GM21576 (cell line): ENCODE data around the gene SUCLG2.

ENCODE experiments used
- ATAC-seq: cut with Tn5 transposase; IDR thresholded peaks from one replicate; pipeline ENCODE4 v1.9.1; 2021; ENCODE audit warnings: mild to moderate bottlenecking, moderate library complexity; ENCODE audit not compliant: unreplicated experiment

The SUCLG2 gene

DNA sequence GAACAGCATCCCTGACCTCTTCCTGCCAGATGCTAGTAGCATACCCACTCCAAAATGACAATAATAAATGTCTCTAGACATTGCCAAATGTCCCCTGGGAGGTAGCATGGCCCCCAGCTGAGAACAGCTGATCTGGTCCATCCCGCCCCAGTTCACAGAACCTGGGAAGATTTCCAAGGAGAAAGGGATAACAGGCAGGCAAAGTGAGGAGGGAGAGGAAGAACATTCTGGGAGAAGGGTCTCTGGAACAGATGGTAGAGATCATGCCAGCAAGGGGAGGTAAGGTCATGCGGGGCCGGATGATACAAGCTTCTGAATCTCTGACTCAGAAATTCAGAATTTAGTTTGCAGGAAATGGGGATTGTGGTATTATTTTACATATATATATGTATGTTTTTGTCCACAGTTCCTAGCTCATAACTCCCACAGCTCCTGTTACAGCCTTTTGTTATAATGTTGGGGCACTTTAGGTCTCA, 192.7 kb downstream of the SUCLG2 start:
- no peak for ATAC-seq

DNA sequence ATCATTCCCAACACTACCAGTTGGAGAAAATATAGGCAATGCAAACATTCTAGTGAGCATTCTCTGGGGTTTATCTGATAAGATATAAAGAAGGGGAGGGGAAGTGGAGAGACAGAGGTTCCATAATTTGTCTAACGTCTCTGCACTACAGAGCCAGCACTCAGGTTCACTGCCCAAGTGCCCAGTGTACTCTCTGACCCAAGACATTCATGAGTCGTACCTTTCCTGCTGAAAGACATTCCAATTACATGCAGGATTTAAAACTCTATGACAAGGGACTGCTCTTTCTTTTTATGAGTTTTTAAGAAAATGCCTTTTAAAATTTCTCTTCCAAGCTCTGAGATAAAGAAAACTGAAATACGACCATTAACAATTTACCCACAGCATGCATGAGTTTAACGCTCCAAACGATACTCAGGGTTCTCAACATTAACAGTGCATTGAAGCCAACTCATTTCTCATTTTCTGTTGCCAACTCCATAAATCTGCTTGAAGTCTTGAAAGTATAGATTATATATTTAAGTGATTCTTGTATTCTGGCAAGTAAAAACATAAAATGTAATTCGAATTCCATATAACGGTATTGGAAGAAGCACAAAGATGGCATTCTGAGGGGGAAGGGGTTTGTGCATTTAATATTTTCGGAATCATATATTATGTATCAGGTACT, 193.4 kb downstream of the SUCLG2 start:
- no peak for ATAC-seq

- no peak for ATAC-seq
Measured at GRCh38 chr3:67459796-67460195, 194.6 kb downstream of the SUCLG2 start.

DNA sequence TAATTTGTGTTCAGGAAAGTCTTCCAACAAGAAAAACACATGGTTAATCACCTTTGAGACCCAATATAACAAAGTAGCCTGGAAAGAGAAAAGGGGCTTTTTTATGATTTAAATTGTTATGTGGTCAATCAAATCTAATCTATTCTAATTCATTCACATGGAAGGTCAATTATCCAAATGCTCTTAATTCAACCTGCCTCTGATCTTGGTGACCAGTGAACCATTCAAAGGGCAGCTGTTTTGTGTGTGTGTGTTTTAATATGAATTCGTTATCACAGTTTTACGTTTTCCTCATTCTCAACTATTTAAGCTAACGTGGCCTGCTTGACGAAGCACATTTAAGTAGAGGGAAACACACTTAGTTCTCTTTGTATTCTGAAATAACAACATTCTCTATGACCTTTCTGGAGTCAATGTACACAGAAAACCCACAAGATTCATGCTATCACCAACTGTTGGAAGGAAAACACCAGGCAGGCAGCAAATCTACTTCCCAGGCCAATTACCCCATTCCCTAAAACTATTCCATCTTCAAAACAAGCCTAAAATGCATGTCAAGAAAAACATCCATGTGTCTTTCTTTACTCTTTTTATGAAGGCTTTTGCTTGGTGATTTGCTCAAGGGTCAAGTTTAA, 195.4 kb downstream of the SUCLG2 start:
- ATAC-seq = no peak

- ATAC-seq = no peak
Measured at GRCh38 chr3:67458408-67458807, 196.0 kb downstream of the SUCLG2 start.

DNA sequence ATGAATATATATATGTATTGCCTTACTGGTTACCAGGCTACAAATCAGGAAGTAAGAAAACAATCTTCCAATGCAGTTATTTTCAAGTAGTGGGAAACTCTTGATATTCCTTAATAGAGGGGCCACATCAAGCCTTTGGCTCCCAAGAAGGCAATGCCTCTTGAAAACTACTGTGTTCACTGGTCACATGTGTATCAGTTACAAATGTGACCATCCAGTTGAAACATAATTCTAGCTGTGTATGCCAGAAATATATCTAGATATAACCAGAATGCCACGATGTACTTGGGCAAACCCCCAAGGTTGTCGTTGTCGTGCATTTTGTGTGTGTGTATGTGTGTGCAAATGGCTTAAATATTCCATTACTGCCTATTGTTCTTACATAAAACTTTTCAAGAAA, 200.8 kb downstream of the SUCLG2 start:
- ATAC-seq = no peak

GRCh38 chr3:67450153-67450552, 204.3 kb downstream of the SUCLG2 start:
- ATAC-seq = no peak

GRCh38 chr3:67447393-67447792, 207.0 kb downstream of the SUCLG2 start:
- ATAC-seq = no peak

- ATAC-seq = no peak
Measured at GRCh38 chr3:67437789-67438188, 216.6 kb downstream of the SUCLG2 start.

DNA sequence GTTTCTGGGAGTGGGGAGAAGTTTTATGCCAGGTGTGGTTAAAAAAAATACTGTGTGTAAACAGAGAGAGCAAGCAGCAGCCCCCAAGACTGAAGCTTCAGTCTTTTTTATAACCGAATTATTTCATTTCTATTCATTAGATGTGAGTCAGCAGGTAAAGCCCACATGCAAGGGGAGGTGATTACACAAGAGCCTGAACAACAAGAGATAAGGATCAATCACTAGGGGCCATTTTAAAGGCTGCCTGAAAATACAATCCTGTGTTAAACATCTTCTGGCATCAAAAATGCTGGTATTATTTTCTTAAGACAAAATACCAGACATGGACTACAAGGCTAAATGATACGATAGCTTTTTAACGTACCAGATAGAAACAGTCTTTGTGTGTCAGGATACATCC, 217.3 kb downstream of the SUCLG2 start:
- no peak for ATAC-seq

DNA sequence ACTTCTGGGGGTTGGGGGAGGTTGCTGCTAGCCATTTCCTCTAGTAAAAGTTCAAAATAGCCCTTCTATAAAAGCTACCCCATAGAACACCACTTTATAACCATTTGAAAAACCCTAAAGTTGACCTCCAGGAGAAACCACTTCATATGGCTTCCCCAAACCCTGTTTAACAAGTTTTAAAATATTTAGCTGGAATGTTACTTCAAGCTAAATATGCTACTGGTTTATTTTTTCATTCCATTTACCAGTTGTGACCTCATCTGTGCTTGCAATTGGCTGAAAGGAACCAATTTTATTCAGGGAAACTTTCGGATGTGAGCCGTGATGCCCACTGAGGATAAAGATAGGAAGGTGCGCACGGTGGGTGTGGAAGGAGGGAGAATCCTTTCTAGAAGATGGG, 221.3 kb downstream of the SUCLG2 start:
- no peak for ATAC-seq

DNA sequence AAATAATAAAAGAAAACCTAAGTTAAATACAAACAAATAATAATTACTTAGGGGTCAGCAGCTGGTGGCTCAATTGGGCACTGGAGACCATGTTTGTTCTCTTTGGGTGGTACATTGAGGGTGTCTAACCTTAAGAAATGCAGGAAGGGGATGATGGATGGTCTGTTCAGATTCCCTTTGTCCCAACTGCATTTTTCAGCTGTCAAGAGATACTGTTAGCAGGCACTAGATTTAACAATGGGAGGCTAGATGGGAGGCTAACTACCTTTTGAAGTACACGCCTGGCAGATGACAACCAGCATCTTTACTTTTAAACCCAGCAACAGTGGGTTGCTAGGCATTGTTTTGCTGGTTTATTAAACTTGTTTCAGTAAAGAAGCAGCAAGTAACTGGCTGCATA, 222.5 kb downstream of the SUCLG2 start:
- ATAC-seq = no peak

DNA sequence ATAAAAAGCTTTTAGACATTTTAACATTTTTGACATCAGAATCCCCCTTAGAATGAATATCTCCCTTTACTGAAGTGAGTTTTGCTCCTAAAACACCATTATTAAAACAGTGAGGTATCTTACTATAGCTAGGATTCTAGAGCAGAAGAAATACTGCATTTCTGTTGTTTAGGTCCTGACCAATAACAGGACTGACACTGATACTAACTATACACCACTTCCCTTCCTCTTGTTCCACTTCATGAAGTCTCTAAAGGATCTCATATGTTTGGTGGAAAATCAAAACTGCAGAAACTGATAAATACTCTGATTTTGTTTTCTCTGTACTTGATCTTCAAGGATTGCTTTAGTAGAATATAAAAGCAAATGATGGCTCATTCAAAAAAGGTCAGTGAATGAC, 230.7 kb downstream of the SUCLG2 start:
- no peak for ATAC-seq

- ATAC-seq = no peak
Measured at GRCh38 chr3:67421912-67422311, 232.5 kb downstream of the SUCLG2 start.

GRCh38 chr3:67419779-67420178, 234.6 kb downstream of the SUCLG2 start:
- no peak for ATAC-seq

DNA sequence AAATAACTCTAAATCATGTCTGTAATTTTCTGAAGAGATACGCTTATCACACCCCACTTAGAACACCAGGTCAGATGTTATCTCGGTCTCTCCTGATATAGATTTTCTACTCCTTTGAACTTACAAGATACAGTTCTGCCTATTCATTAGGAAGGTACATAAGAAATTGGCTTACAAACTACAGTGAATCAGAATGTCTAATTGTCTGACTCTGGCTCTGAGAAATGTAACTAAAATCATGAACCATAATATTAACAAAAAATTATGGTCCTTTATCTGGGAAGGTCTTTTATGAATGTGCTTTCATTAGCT, 235.2 kb downstream of the SUCLG2 start:
- no peak for ATAC-seq

- ATAC-seq = no peak
Measured at GRCh38 chr3:67418426-67419217, 235.8 kb downstream of the SUCLG2 start.

- ATAC-seq = no peak
Measured at GRCh38 chr3:67416703-67417102, 237.7 kb downstream of the SUCLG2 start.

GRCh38 chr3:67415511-67415910, 238.9 kb downstream of the SUCLG2 start:
- ATAC-seq = no peak

DNA sequence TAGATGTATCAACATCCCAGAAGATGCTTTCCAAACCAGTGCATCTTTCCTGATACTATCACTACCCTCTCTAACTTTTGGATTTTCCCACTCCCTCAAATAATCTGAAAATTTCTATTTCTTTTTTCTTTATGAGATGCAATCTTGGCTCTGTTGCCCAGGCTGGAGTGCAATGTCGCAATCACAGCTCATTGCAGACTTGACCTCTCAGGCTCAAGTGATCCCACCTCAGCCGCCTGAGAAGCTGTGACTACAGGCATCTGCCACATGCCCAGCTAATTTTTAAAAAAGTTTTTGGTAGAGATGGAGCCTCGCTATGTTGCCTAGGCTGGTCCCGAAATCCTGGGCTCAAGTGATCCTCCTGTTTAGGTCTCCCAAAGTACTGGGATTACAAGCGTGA, 239.7 kb downstream of the SUCLG2 start:
- ATAC-seq = no peak

- ATAC-seq = no peak
Measured at GRCh38 chr3:67405193-67405592, 249.2 kb downstream of the SUCLG2 start.

DNA sequence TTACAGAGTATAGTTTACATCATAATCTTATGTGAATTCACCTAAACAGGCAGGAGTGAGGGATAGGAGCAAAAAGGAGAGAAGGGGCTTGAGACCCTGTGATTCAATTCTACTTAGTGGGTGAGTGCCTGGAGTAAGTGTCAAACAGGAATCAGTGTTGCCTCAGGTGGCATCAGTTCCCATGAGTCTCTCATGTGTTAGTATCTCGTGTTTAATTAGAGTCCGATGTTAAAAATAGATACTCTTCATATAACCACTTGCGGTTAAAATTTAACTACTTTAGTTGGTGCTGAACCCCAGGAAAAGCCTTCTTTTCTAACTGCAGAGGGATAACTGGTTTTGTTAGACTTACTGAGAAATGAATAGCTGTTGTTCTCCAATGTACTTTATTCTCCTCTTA, 251.5 kb downstream of the SUCLG2 start:
- no peak for ATAC-seq
